WTC11 (cell line): Measurements from ENCODE around the gene ARHGAP10. TPM values are rescaled to one million over a fixed set of nuclear protein-coding genes. Genes with fewer than 3 reads are reported as not detected.

ENCODE experiments used
- ATAC-seq: fragments of 200-7000 bp; cut with Tn5 transposase; 2 replicates; pipeline ENCODE4 v1.10.0; 2021; ENCODE audit warnings: mild to moderate bottlenecking, moderate library complexity
- CTCF ChIA-PET: fragments of 300-600 bp; sonication (Branson Sonifier 250); formaldehyde crosslinking; loops from one replicate; lab custom pipeline; 2021; ENCODE audit warnings: antibody characterized with exemption; lab: Charles Lee
- POLR2A ChIA-PET: fragments of 350-600 bp; sonication (Branson Sonifier 250); formaldehyde crosslinking; loops from one replicate; lab custom pipeline; 2021; ENCODE audit warnings: antibody characterized with exemption; lab: Charles Lee
- DNase-seq: peaks from one replicate; pipeline ENCODE4 v3.0.0; 2021; ENCODE audit warnings: low spot score
- H3K27ac Mint-ChIP-seq: 2 replicates; pipeline ENCODE4 v1.8.0; 2021; ENCODE audit warnings: mixed read lengths
- H3K27me3 Mint-ChIP-seq: 2 replicates; pipeline ENCODE4 v1.8.0; 2021; ENCODE audit warnings: low read depth, mild to moderate bottlenecking, moderate library complexity, mixed read lengths
- H3K36me3 Mint-ChIP-seq: 2 replicates; pipeline ENCODE4 v1.8.0; 2021; ENCODE audit warnings: mixed read lengths
- H3K4me1 Mint-ChIP-seq: 2 replicates; pipeline ENCODE4 v1.8.0; 2022; ENCODE audit warnings: mixed read lengths
- H3K4me3 Mint-ChIP-seq: 2 replicates; pipeline ENCODE4 v1.8.0; 2021; ENCODE audit warnings: mild to moderate bottlenecking, moderate library complexity, mixed read lengths
- H3K9me3 Mint-ChIP-seq: 2 replicates; pipeline ENCODE4 v1.8.0; 2021; ENCODE audit warnings: mixed read lengths
- CBFB ChIP-seq: sonication (generic); formaldehyde crosslinking; IDR thresholded peaks from 2 replicates; pipeline ENCODE4 v1.8.1; 2022; ENCODE audit warnings: mild to moderate bottlenecking, low read depth, missing genetic modification reagents
- JAZF1 ChIP-seq: fragments of 250-450 bp; sonication (Bioruptor Pico); IDR thresholded peaks from 2 replicates; pipeline ENCODE4 v1.9.0; 2021; ENCODE audit warnings: moderate library complexity, mild to moderate bottlenecking, inconsistent platforms
- MXD4 ChIP-seq: fragments of 250-450 bp; sonication (Bioruptor Pico); IDR thresholded peaks from 2 replicates; pipeline ENCODE4 v1.8.0; 2021; ENCODE audit warnings: mild to moderate bottlenecking, moderate library complexity, borderline replicate concordance
- MYBL2 ChIP-seq: sonication (generic); formaldehyde crosslinking; IDR thresholded peaks from 2 replicates; pipeline ENCODE4 v1.8.1; 2023; ENCODE audit warnings: mild to moderate bottlenecking, moderate library complexity, missing genetic modification reagents
- ZNF396 ChIP-seq: fragments of 250-450 bp; sonication (Bioruptor Pico); IDR thresholded peaks from 2 replicates; pipeline ENCODE4 v1.8.0; 2021; ENCODE audit warnings: mild to moderate bottlenecking, moderate library complexity, borderline replicate concordance
- total RNA-seq: library from RNA; stranded (reverse); gene quantifications from 3 replicates; pipeline ENCODE4 v1.2.3, GENCODE V29; 2021
- TF ChIP-seq, protein P1 (sequence below): sonication (generic); formaldehyde crosslinking; IDR thresholded peaks from 2 replicates; pipeline ENCODE4 v1.8.0; 2022; ENCODE audit warnings: missing genetic modification reagents
- TF ChIP-seq, protein P2 (sequence below): fragments of 250-450 bp; sonication (Bioruptor Pico); IDR thresholded peaks from 2 replicates; pipeline ENCODE4 v1.9.0; 2021; ENCODE audit warnings: mild to moderate bottlenecking
- TF ChIP-seq, protein P3 (sequence below): sonication (generic); formaldehyde crosslinking; IDR thresholded peaks from 2 replicates; pipeline ENCODE4 v1.8.0; 2023; ENCODE audit warnings: mild to moderate bottlenecking, missing genetic modification reagents
- TF ChIP-seq, protein P4 (sequence below): sonication (generic); formaldehyde crosslinking; IDR thresholded peaks from 2 replicates; pipeline ENCODE4 v1.8.0; 2022; ENCODE audit warnings: mild to moderate bottlenecking, missing genetic modification reagents

Gene ARHGAP10
- total RNA-seq, 1 experiment from 2014 or later: 9.6 TPM

- no peak for DNase-seq
- H3K9me3 Mint-ChIP-seq: no peaks in the 10 kb centered on the region
- no peaks in the 10 kb centered on the region for H3K27me3 Mint-ChIP-seq
- H3K36me3 Mint-ChIP-seq: no peaks in the 10 kb centered on the region
- peaks cover 10% of the 10 kb centered on the region for H3K4me1 Mint-ChIP-seq
- H3K4me3 Mint-ChIP-seq: no peak overlapping the region
- ATAC-seq: peak; percentile 69
- ChIA-PET POLR2A (interaction anchor here (0.7 kb wide), 1 partner anchor 229 kb away, joined by 3 read pairs; no protein-coding TSS in a partner anchor), CTCF (interaction anchor here (1.9 kb wide), 1 partner anchor 55 kb away, joined by 7 read pairs; no protein-coding TSS in a partner anchor)
- TF ChIP-seq ZNF396 (CRISPR knock-in tag): no peak
- TF ChIP-seq MXD4 (CRISPR knock-in tag): no peak
- H3K27ac Mint-ChIP-seq: no peak overlapping the region
These were observed 80.0 kb downstream of the ARHGAP10 start for GRCh38 chr4:147811878-147812277.

DNA sequence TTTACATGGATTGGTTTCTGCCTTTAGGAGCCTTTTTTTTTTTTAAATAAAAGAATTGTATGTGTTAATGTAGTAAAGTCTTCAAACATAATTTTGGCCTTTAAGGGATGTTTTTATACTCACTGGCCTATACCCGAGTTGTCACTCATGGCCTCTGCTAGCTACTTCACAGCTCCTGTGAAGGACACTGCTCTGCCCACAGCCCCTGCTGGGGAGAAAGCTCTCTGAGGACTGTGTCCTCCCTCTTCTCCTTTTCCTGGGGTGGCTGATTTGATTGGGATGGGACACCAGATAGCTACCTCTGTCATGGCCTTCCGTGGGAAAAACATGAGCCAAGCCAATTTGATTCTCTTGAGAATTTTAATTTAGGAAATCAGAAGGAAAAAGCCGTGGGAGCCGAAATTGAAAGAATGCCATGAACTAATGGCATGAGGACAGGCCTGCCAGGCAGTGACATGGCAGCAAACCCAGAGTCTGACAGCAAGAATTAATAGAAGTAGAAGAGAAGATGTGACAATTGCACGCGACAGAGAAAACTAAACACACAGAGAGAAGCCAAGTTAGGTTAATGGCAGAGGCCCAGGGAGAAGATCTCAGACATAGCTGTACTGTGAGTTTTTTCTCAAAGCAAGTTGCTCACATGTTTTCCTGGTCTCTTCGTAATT, 81.4 kb downstream of the ARHGAP10 start:
- Mint-ChIP-seq H3K4me3 (no peak overlapping the region), H3K27me3 (no peaks in the 10 kb centered on the region), H3K4me1 (peaks cover 6% of the 10 kb centered on the region), H3K27ac (no peak overlapping the region), H3K9me3 (no peaks in the 10 kb centered on the region), H3K36me3 (no peaks in the 10 kb centered on the region)
- TF ChIP-seq, protein P1, sequence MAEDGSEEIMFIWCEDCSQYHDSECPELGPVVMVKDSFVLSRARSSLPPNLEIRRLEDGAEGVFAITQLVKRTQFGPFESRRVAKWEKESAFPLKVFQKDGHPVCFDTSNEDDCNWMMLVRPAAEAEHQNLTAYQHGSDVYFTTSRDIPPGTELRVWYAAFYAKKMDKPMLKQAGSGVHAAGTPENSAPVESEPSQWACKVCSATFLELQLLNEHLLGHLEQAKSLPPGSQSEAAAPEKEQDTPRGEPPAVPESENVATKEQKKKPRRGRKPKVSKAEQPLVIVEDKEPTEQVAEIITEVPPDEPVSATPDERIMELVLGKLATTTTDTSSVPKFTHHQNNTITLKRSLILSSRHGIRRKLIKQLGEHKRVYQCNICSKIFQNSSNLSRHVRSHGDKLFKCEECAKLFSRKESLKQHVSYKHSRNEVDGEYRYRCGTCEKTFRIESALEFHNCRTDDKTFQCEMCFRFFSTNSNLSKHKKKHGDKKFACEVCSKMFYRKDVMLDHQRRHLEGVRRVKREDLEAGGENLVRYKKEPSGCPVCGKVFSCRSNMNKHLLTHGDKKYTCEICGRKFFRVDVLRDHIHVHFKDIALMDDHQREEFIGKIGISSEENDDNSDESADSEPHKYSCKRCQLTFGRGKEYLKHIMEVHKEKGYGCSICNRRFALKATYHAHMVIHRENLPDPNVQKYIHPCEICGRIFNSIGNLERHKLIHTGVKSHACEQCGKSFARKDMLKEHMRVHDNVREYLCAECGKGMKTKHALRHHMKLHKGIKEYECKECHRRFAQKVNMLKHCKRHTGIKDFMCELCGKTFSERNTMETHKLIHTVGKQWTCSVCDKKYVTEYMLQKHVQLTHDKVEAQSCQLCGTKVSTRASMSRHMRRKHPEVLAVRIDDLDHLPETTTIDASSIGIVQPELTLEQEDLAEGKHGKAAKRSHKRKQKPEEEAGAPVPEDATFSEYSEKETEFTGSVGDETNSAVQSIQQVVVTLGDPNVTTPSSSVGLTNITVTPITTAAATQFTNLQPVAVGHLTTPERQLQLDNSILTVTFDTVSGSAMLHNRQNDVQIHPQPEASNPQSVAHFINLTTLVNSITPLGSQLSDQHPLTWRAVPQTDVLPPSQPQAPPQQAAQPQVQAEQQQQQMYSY: no peak
- TF ChIP-seq, protein P2, sequence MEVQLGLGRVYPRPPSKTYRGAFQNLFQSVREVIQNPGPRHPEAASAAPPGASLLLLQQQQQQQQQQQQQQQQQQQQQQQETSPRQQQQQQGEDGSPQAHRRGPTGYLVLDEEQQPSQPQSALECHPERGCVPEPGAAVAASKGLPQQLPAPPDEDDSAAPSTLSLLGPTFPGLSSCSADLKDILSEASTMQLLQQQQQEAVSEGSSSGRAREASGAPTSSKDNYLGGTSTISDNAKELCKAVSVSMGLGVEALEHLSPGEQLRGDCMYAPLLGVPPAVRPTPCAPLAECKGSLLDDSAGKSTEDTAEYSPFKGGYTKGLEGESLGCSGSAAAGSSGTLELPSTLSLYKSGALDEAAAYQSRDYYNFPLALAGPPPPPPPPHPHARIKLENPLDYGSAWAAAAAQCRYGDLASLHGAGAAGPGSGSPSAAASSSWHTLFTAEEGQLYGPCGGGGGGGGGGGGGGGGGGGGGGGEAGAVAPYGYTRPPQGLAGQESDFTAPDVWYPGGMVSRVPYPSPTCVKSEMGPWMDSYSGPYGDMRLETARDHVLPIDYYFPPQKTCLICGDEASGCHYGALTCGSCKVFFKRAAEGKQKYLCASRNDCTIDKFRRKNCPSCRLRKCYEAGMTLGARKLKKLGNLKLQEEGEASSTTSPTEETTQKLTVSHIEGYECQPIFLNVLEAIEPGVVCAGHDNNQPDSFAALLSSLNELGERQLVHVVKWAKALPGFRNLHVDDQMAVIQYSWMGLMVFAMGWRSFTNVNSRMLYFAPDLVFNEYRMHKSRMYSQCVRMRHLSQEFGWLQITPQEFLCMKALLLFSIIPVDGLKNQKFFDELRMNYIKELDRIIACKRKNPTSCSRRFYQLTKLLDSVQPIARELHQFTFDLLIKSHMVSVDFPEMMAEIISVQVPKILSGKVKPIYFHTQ (CRISPR knock-in tag): no peak
- DNase-seq (no peak), ATAC-seq (no peak)
- ChIA-PET CTCF (no interaction called here), POLR2A (interaction anchor here (0.5 kb wide), 1 partner anchor 24 kb away, joined by 4 read pairs; no protein-coding TSS in a partner anchor)

DNA sequence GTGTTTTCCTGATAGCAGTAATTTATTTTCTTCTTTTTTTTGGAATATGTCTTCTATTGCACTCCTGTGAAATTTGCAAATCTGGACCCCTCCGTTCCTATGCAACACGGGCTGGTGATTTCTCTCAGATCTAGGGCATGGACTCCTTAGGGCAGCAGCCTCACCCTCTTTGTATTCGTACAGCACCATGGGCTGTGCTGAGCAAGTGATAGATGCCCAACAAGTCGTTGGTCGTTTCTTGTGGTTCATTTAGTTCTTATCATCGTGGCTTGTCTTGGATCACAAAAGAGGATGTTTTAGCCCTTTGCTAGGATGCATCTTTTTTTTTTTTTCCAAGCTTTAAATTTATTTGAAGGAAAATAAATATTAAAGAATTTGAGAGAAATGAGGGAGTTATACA, 82.1 kb downstream of the ARHGAP10 start:
- Mint-ChIP-seq H3K9me3 (no peaks in the 10 kb centered on the region), H3K4me1 (peaks cover 4% of the 10 kb centered on the region), H3K36me3 (no peaks in the 10 kb centered on the region), H3K27me3 (no peaks in the 10 kb centered on the region), H3K27ac (no peak overlapping the region), H3K4me3 (no peak overlapping the region)
- POLR2A ChIA-PET: no interaction called here
- TF ChIP-seq, protein P3, sequence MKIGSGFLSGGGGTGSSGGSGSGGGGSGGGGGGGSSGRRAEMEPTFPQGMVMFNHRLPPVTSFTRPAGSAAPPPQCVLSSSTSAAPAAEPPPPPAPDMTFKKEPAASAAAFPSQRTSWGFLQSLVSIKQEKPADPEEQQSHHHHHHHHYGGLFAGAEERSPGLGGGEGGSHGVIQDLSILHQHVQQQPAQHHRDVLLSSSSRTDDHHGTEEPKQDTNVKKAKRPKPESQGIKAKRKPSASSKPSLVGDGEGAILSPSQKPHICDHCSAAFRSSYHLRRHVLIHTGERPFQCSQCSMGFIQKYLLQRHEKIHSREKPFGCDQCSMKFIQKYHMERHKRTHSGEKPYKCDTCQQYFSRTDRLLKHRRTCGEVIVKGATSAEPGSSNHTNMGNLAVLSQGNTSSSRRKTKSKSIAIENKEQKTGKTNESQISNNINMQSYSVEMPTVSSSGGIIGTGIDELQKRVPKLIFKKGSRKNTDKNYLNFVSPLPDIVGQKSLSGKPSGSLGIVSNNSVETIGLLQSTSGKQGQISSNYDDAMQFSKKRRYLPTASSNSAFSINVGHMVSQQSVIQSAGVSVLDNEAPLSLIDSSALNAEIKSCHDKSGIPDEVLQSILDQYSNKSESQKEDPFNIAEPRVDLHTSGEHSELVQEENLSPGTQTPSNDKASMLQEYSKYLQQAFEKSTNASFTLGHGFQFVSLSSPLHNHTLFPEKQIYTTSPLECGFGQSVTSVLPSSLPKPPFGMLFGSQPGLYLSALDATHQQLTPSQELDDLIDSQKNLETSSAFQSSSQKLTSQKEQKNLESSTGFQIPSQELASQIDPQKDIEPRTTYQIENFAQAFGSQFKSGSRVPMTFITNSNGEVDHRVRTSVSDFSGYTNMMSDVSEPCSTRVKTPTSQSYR: no peak
- TF ChIP-seq MYBL2 (no peak), JAZF1 (CRISPR knock-in tag) (no peak), CBFB (CRISPR knock-in tag) (no peak)
- TF ChIP-seq, protein P4, sequence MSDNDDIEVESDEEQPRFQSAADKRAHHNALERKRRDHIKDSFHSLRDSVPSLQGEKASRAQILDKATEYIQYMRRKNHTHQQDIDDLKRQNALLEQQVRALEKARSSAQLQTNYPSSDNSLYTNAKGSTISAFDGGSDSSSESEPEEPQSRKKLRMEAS (CRISPR knock-in tag): no peak
- ATAC-seq (no peak), DNase-seq (no peak)
- CTCF ChIA-PET: no interaction called here
